ENCODE measurements around the gene ANO1.

The ANO1 gene

DNA sequence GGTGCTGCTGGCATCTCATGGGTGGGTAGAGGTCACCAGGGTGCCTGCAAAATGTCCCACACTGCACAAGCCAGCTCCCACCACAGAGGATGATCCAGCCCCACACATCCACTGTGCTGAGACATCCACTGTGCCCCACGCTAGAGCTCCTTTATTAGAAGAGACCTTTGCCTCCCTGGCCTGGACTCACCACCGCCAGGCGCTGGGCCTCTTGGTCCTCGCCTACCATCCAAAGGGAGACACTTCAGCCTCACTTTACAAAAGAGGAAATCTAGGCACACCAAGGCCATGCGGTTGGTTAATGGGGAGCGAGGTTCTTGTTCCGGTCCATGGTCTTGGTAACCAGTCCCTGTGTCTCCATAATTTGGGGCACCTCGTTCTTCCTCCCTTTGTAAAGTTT is 3.4 kb upstream of the ANO1 start:
- no peak for DNase-seq

GRCh38 chr11:70075836-70076235 is 2.3 kb upstream of the ANO1 start:
- DNase-seq: no peak

DNA sequence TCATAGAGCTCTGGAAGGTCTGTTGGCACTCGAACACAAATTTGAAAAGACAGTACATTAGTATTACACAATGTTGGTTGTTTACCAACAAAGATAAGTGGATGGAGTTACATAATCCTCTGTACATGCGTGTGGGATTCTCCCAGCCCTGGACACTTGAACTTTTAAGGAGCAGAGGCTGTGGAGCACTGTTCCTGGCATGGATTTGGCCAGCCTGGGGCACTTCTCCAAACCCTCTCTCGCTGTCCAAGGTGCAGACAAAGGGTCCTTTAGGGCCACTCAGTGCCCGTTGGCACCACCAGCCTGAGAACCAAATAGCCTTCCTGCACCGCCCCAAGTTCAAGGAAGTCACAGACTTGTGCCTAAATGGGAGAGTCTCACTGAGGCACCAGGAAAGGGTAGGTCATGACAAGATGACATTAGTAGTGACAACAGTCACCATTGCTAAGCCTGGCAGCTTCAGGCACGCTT is 1.6 kb upstream of the ANO1 start:
- DNase-seq: no peak

DNA sequence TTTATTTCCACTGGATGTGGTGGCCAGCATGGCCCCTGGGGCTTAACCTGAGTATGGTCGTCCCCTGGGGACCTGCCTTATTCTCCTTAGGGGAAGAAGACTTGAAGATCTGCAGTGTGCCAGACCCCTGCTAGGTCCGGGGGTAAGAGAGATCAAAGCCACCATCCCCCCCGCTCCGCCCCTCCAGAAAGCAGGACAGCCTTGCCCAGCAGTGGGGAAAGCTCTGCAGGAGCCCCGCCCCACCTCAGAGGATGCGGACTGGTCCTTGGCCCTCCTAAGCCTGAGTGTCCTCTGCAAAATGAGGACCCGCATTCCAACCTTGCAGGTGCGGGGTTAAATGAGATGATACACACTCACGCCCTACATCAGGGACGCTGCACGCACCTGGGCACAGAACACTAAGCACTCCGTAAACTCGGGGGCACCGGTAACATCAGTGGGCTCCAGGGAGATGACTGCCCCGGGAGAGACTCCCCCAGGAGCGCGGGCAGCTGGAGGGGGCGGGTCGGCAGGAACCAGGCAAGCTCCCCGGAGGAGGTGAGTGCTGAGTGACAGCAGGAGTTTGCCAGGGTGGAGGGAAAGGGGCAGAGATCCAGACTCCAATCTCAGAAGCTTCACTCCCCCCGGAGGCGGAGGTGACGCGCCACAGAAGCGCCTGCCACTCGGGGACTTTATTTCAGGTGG is 564 bp upstream of the ANO1 start:
- no peak for DNase-seq

DNA sequence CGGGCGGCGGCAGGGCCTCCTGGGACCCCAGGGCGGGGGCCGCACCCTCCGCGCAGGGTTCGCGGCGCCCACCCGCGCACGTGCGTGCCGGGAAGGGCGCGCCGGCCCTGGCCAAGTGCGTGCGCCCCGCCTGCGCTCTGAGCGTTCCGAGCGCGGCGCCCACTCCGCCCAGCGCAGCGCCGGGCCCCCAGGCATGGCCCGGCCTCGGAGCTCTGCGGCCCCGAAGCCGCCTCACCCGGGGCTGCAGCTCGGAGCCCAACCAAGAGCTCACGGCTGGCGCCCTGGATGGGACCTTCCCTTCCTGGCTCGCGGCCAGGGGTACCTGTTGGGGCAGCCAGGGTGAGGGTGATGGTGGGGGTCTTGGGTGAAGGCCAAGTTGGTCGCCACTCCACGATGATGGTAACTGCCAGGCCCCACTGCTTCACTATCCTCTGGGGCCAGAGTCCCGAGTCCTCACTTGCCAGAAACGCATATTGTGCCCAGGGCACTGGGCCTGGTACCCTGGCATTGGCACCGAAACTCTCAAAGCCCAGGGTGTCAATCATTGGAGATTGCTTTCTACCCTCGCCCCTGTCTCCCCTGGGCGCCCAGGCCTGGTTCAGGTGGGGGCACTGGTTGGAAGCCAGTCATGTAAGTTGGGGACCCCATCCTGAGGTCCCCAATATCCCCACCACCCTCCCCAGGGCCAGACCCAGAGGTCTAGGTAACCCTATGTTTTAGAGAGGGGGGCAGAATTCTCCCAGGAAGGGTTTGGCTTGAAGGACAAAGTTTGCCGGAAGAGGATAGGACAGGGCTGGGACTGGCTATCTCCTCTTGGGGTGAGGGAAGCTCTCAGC is 882 bp downstream of the ANO1 start:
- DNase-seq: no peak

GRCh38 chr11:70079691-70080090 is 1.6 kb downstream of the ANO1 start:
- no peak for DNase-seq

GRCh38 chr11:70080763-70081162 is 2.6 kb downstream of the ANO1 start:
- no peak for DNase-seq

DNA sequence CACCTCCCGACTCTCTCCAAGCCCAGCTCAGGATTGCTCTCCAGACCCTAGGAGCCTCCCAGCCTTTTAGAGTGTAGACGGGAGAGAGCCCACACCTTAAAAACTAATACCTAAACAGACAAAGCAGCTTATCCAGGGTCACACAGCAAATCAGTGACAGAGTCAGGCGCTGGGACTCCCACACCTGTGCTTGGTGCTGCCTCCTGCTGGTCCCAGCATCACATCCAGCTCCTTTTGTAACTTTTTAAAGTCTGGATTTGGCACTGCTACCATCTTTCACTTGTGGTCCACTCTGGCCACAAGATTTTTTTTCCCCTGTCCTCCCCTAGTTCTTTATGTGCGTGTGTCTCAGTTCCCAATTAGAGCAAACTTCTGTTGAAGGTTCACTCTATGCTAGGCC is 4.7 kb downstream of the ANO1 start:
- DNase-seq: no peak

- DNase-seq: no peak
Observed at GRCh38 chr11:70084046-70084984, 6.2 kb downstream of the ANO1 start.

DNA sequence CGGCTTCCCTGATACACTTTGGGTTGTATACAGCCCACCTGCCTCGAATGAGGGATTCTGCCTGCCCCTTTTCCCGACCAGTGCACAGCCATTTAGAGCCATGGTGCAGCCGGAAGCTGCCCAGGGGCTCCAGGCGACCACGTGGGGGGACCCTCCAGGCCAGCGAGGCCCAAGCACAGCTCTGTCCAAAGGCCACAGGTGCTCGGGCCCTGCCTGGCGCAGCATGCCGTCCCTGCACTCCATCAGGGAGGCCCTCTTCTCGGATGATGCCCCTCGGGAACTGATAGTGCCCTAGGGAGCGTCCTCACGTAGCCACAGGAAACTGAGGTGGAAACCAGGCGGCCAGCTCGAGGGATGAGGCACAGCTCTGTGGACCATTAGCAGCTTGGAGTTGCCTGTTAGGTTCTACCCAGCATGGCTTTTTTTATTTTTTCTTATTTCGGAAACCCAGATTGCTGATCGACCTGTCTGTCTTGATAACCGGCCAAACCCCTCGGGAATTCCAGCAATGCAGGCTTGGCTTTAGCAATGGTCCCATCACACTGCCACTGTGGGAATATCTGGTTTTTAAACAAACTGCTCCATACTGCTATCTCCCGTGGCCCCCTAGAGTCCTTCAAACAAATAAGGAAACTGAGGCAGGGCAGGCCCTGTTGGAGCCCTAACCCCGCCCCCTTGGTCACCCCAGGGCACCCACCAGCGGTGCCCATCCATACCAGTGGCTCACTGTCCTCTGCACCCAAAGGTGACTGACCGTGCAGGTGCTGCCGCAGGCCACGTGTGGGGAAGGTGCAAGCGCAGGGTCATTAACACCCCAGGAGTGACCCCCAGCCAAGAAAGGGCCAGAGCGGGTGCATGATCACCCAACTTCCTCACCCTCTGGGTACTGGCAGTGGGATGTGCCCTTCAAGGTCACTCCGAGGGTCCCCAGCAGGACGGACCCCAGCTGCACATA is 8.0 kb downstream of the ANO1 start:
- DNase-seq: no peak

GRCh38 chr11:70087446-70088167 is 9.5 kb downstream of the ANO1 start:
- no peak for DNase-seq

DNA sequence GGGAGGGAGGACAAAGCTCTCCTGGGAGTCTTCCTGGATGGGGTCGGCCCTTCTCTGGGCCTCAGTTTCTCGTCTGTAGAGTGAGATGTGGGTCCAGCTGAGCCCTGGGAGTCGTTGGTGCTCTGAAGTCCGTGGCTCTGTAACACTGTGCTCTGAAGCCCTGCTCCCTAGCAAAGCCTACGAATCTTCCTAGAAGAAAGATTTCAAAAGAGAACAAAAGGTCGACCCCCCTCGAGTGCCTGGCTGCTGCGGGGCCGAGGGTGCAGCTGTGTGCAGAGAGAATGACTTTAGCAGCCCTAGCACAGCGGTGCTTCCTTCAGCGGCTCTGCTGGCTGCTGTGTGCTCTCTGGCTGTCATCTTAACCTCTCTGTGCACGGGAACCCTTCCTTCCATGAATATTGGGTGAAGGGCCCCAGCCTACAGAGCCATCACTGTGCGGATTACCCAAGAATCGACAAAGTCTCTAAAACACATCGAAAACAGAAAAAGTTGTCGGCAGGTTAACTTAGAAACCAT is 10.7 kb downstream of the ANO1 start:
- no peak for DNase-seq

DNA sequence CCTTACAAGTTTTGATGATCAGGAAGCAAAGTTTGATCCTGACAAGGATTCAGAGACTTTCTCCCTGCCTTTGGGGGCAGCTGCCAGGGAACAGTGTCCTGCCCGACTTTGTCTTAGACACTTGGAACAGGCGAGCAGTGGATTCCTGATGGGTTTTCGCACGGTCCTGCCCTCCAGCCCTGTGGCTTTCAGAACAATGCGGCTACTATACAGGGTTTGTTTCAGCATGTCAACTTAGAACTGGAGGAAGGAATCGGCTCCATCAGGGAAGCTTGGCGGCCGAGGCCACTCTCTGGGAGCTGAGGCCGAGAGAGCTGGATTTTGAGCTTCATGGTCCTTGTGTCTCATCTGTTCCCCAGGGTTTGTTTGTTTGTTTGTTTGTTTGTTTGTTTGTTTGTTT is 11.5 kb downstream of the ANO1 start:
- no peak for DNase-seq

- DNase-seq: no peak
Observed at GRCh38 chr11:70090961-70091381, 12.9 kb downstream of the ANO1 start.

- no peak for DNase-seq
Observed at GRCh38 chr11:70091638-70092037, 13.5 kb downstream of the ANO1 start.

- no peak for DNase-seq
Observed at GRCh38 chr11:70092959-70093715, 15.0 kb downstream of the ANO1 start.

DNA sequence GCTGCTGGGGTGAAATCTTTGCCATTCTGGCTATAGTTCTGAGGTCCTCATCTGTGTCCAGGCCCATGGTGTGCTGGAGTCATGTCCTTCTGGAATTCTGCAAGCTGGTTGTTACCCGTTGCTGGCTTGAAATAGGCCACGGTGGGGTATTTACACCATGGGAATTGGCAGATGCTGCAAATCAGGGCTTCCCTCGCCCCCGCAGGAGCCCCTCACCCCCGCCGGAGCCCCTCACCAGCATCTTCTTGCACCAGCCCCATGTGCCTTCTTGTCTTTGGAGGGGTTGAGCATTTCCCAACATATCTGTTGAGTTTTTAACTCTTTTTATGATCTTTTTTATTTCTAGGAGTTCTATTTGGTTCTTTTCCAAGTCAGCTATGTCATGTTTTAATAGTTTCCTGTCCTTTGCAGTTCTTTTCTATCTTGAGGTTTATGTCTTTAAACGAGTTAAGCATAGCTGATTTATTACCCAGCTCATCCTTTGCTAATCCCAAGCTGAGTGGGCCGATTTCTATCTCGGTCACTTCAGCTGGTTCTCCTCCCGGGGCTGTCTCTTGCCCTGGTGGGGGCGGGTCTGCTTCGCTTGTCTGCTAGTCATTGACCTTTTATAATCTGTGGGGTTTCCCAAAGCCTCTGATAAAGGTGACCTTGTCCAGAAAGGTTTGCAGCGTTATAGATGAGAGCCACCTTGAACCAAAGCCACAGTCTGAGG is 17.6 kb downstream of the ANO1 start:
- no peak for DNase-seq

- DNase-seq: no peak
Observed at GRCh38 chr11:70097783-70098563, 19.9 kb downstream of the ANO1 start.

DNA sequence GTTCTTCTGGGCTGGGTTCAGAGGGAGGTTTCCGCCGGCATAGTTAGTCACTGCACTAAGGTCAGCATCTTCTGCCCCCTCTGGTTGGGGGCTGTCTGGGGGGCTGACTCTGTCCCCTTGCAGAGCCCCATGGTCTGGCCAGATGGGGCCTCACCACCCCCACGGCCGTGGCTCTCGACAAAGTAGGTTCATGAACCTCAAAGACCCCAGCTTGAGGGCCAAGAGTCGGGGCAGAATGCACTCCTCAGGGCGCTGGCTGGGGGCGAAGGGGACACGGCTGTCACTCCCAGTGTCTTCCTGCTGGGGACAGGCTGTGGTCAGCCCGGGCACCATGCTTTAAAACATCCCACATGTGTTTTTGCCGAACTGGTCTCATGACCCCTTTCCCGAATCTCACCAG is 20.8 kb downstream of the ANO1 start:
- DNase-seq: no peak

Measured in stimulated activated CD8-positive, alpha-beta memory T cell treated with anti-CD3 and anti-CD28 coated beads, Interleukin-4, amount 100 ng/mL, for 48 hours (primary cell).